ENCODE measurements around the gene MTOR. TPM values are rescaled to one million over a fixed set of nuclear protein-coding genes. Genes with fewer than 3 reads are reported as not detected.
A peak's percentile ranks its signal among the peaks of the same experiment; 100 is the strongest.

Gene MTOR
- total and polyA plus RNA-seq, 10 of the 15 experiments (the other 5 are each of a cell fraction or from before 2014, with no cell fraction given), result 6.6 to 41.8 (median 29.8) TPM

DNA sequence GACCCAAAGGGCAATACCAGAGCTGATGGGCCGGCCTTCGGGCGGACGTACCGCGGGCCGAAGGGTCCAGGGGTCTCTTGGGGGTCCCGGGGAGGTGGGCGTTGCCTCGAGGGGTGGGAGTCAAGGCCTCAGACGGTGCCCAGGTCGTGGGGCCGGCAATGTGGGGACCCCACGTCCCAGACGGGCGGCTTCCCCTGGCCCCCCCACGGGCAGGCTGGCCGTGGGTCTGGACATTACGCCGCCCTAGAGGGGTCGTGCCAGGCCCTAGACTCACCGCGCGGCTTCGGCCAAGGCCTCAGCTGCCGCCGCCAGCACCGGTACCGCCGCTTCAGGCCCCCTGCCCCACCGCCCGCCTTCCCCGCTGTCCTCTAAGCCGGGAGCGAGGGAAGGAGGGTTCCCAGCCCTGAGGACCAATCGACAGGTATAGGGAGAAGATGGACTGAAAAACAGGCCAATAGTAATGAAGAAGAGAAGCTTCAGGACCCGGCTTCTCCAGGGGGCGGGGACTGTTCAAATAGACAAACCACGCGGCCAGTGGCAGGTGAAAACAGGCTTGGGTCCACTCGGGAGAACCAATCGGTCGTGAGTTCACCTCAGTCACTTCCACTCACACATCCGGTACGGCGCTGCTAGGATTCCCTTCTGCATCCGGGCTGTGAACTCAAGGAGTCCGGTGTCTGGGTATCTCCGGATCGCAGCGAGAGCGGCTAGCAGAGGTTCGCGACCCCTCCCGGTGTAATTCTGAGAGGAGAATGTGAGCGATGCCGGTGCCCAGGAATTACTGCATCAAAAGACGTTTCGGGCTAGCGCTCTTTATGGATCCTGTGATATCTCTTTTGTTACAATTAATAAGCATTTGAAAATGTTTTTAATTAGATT lies at the start of gene MTOR (continued):
- TF ChIP-seq YBX1 (IDR thresholded peaks at IDR 0.05) (no peak), LARP7 (IDR thresholded peaks at IDR 0.05) (0 out of 2 replicates have a peak, but pooled peaks have one; percentile 23), IKZF1 (conservative IDR thresholded peaks at IDR 0.05) (peak; percentile 79), HCFC1 (IDR thresholded peaks at IDR 0.05; ENCODE audit: low read length) (peak; percentile 90), PAX8 (IDR thresholded peaks at IDR 0.05) (no peak), SIX5 (IDR thresholded peaks at IDR 0.05; ENCODE audit: low read depth, low read length, severe bottlenecking) (peak; percentile 71), POLR2AphosphoS5 (IDR thresholded peaks at IDR 0.05; ENCODE audit: low read length) (peak; percentile 87), FOS (IDR thresholded peaks at IDR 0.05; ENCODE audit: borderline replicate concordance, extremely low read depth, insufficient read length) (peak; percentile 68), ZZZ3 (IDR thresholded peaks at IDR 0.05; ENCODE audit: control insufficient read depth, insufficient read length, low read depth) (no peak), E2F8 (IDR thresholded peaks at IDR 0.05; ENCODE audit: low read depth, partially characterized antibody) (peak; percentile 95), RAD21 (IDR thresholded peaks at IDR 0.05; ENCODE audit: insufficient read depth, low read depth, low read length) (peak; percentile 10; the same call in 1 of the 2 replicates), MEF2A (IDR thresholded peaks at IDR 0.05; ENCODE audit: insufficient read depth, low read depth, low read length) (no peak), RFX5 (IDR thresholded peaks at IDR 0.05; ENCODE audit: low read depth, low read length) (no peak), EZH2 (IDR thresholded peaks at IDR 0.05; ENCODE audit: borderline replicate concordance, control insufficient read depth, low read depth, low read length) (no peak), CREB1 (IDR thresholded peaks at IDR 0.05; ENCODE audit: low read depth) (peak; percentile 88), ATF3 (IDR thresholded peaks at IDR 0.05; ENCODE audit: borderline replicate concordance, extremely low read depth, low read depth, low read length) (no peak), ZNF217 (IDR thresholded peaks at IDR 0.05) (no peak), POLR2AphosphoS2 (IDR thresholded peaks at IDR 0.05; ENCODE audit: low read depth, low read length) (peak; percentile 53; the same call in 1 of the 2 replicates), RUNX3 (IDR thresholded peaks at IDR 0.05; ENCODE audit: low read length) (peak; percentile 66; the same call in 1 of the 2 replicates), ATF2 (IDR thresholded peaks at IDR 0.05; ENCODE audit: low read length) (no peak), NR2F1 (conservative IDR thresholded peaks at IDR 0.05) (no peak), ZBED1 (IDR thresholded peaks at IDR 0.05; ENCODE audit: borderline replicate concordance) (no peak), ASH2L (IDR thresholded peaks at IDR 0.05; ENCODE audit: borderline replicate concordance, low read depth) (no peak)
- TF ChIP-seq, protein P1, sequence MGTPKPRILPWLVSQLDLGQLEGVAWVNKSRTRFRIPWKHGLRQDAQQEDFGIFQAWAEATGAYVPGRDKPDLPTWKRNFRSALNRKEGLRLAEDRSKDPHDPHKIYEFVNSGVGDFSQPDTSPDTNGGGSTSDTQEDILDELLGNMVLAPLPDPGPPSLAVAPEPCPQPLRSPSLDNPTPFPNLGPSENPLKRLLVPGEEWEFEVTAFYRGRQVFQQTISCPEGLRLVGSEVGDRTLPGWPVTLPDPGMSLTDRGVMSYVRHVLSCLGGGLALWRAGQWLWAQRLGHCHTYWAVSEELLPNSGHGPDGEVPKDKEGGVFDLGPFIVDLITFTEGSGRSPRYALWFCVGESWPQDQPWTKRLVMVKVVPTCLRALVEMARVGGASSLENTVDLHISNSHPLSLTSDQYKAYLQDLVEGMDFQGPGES (IDR thresholded peaks at IDR 0.05), result peak; percentile 95
